Measurements from ENCODE around the gene SUCLA2. TPM values are rescaled to one million over a fixed set of nuclear protein-coding genes. Genes with fewer than 3 reads are reported as not detected.

The SUCLA2 gene
- total RNA-seq, 1 donor from 2014 or later = 41.7 TPM

DNA sequence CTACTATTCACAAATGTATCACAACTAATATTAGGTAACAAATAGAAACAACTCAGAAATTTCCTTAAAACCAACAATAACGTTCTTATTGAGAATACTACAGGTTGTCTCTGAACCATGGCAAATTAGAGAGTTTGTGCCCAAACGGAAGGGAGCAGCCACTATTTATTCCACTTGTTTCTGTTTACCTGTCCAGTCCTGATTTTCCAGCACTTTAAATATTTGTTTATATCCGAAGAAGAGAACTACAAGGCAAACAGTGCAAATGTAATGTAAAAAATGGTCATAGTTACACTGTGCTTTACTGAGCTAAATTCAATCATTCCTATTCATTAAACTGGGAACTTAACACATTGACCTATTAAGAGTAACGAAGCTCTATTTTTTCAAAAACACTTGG, 9.2 kb downstream of the SUCLA2 start:
- H3K36me3 ChIP-seq (ENCODE audit: insufficient read depth, low read length) = peaks cover 15% of the 10 kb centered on the region
- no peaks in the 10 kb centered on the region for H3K9me3 ChIP-seq (ENCODE audit: insufficient read depth, low read depth, low read length)
- H3K4me1 Mint-ChIP-seq (ENCODE audit: low read depth, unreplicated experiment) = no peaks in the 10 kb centered on the region

DNA sequence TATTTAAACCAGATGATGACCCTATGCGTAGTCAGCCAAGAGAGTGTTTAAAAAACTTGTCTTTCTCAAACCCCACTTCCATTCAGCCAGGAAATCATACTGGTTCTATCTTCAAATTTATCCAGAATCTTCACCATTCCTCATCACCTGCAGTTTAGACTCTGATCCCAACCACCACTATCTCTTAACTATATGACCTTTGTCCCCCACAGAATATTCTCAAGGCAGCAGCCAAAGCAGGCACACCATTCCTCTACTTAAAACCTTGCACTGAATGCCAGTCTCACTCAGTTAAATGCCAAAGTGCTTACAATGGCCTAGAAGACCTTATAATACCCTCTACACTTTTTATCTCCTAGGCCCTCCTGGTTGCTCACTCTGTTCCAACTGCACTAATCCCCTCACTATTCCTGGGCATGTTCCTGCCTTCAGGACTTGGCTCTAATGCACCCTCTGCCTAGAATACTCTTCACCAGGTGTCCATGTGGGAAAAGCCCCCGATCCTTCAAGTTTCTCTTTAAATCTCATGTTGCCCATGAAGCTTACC, 10.1 kb downstream of the SUCLA2 start:
- no peak overlapping the region for H3K4me2 ChIP-seq (ENCODE audit: low read length)
- no peak overlapping the region for H3K9ac ChIP-seq (ENCODE audit: low read length)
- no peak overlapping the region for H3K4me3 ChIP-seq (ENCODE audit: insufficient read depth, low read depth, low read length)
- TF ChIP-seq, protein P1, sequence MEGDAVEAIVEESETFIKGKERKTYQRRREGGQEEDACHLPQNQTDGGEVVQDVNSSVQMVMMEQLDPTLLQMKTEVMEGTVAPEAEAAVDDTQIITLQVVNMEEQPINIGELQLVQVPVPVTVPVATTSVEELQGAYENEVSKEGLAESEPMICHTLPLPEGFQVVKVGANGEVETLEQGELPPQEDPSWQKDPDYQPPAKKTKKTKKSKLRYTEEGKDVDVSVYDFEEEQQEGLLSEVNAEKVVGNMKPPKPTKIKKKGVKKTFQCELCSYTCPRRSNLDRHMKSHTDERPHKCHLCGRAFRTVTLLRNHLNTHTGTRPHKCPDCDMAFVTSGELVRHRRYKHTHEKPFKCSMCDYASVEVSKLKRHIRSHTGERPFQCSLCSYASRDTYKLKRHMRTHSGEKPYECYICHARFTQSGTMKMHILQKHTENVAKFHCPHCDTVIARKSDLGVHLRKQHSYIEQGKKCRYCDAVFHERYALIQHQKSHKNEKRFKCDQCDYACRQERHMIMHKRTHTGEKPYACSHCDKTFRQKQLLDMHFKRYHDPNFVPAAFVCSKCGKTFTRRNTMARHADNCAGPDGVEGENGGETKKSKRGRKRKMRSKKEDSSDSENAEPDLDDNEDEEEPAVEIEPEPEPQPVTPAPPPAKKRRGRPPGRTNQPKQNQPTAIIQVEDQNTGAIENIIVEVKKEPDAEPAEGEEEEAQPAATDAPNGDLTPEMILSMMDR (IDR thresholded peaks at IDR 0.05; ENCODE audit: insufficient read depth, low read depth, low read length) = no peak
- TF ChIP-seq EZH2 (IDR thresholded peaks at IDR 0.05; ENCODE audit: insufficient read depth, low read length) = no peak
- Mint-ChIP-seq H3K4me1 (ENCODE audit: low read depth, unreplicated experiment) (no peaks in the 10 kb centered on the region), H3K27ac (ENCODE audit: unreplicated experiment) (no peak overlapping the region), H3K27me3 (ENCODE audit: low read depth, unreplicated experiment) (no peaks in the 10 kb centered on the region), H3K4me3 (ENCODE audit: unreplicated experiment) (no peak overlapping the region), H3K9me3 (ENCODE audit: unreplicated experiment) (no peaks in the 10 kb centered on the region), H3K36me3 (ENCODE audit: low read depth, unreplicated experiment) (peaks cover 15% of the 10 kb centered on the region)
- peaks cover 14% of the 10 kb centered on the region for H4K20me1 ChIP-seq (ENCODE audit: insufficient read depth, low read length)
- DNase-seq (ENCODE audit: low read depth) (no peak), FAIRE-seq (no peak)
- H3K27ac ChIP-seq (ENCODE audit: low read depth, low read length) = no peak overlapping the region
- peaks cover 15% of the 10 kb centered on the region for H3K36me3 ChIP-seq (ENCODE audit: insufficient read depth, low read length)
- H3K79me2 ChIP-seq (ENCODE audit: insufficient read depth, low read length) = peaks cover 46% of the 10 kb centered on the region
- H3K4me1 ChIP-seq (ENCODE audit: insufficient read depth, low read length) = no peaks in the 10 kb centered on the region
- H2AFZ ChIP-seq (ENCODE audit: low read depth, low read length) = no peak overlapping the region
- no peaks in the 10 kb centered on the region for H3K27me3 ChIP-seq (ENCODE audit: insufficient read depth, low read length)
- no peaks in the 10 kb centered on the region for H3K9me3 ChIP-seq (ENCODE audit: insufficient read depth, low read depth, low read length)

More for the DNA sequence above, 9.2 kb downstream of the SUCLA2 start:
- no peaks in the 10 kb centered on the region for H3K27me3 ChIP-seq (ENCODE audit: insufficient read depth, low read length)
- Mint-ChIP-seq H3K27ac (ENCODE audit: unreplicated experiment) (no peak overlapping the region), H3K27me3 (ENCODE audit: low read depth, unreplicated experiment) (no peaks in the 10 kb centered on the region), H3K9me3 (ENCODE audit: unreplicated experiment) (no peaks in the 10 kb centered on the region), H3K4me3 (ENCODE audit: unreplicated experiment) (no peak overlapping the region), H3K36me3 (ENCODE audit: low read depth, unreplicated experiment) (peaks cover 10% of the 10 kb centered on the region)
- TF ChIP-seq, protein P1 (IDR thresholded peaks at IDR 0.05; ENCODE audit: insufficient read depth, low read depth, low read length) = no peak
- TF ChIP-seq EZH2 (IDR thresholded peaks at IDR 0.05; ENCODE audit: insufficient read depth, low read length) = no peak
- H2AFZ ChIP-seq (ENCODE audit: low read depth, low read length) = no peak overlapping the region
- no peak overlapping the region for H3K27ac ChIP-seq (ENCODE audit: low read depth, low read length)
- H4K20me1 ChIP-seq (ENCODE audit: insufficient read depth, low read length) = peaks cover 14% of the 10 kb centered on the region
- H3K4me2 ChIP-seq (ENCODE audit: low read length) = no peak overlapping the region
- FAIRE-seq (no peak), DNase-seq (ENCODE audit: low read depth) (no peak)
- no peak overlapping the region for H3K9ac ChIP-seq (ENCODE audit: low read length)
- no peak overlapping the region for H3K4me3 ChIP-seq (ENCODE audit: insufficient read depth, low read depth, low read length)
- H3K79me2 ChIP-seq (ENCODE audit: insufficient read depth, low read length) = peaks cover 54% of the 10 kb centered on the region
- H3K4me1 ChIP-seq (ENCODE audit: insufficient read depth, low read length) = no peaks in the 10 kb centered on the region

DNA sequence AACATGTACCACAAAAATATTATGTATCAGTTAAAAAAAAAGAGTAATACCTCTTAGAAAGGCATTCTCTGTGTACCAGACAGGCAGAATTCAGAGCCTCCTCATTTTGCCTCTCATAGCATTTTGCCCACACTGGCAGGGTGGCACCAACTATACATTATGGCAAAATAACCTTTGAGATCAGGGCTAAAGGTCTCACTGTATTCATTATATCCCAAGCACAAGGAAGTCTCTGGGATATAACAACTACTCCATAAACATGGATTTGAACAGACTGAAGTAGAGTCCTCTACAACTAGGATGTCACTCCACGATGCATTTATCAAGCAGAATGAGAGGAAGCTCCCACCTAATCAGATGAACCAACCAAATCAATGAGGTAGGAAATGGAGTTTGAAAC, 10.6 kb downstream of the SUCLA2 start:
- Mint-ChIP-seq H3K27me3 (ENCODE audit: low read depth, unreplicated experiment) (no peaks in the 10 kb centered on the region), H3K36me3 (ENCODE audit: low read depth, unreplicated experiment) (peaks cover 15% of the 10 kb centered on the region), H3K4me1 (ENCODE audit: low read depth, unreplicated experiment) (no peaks in the 10 kb centered on the region), H3K9me3 (ENCODE audit: unreplicated experiment) (no peaks in the 10 kb centered on the region), H3K4me3 (ENCODE audit: unreplicated experiment) (no peak overlapping the region), H3K27ac (ENCODE audit: unreplicated experiment) (no peak overlapping the region)
- Histone ChIP-seq H3K36me3 (ENCODE audit: insufficient read depth, low read length) (peaks cover 13% of the 10 kb centered on the region), H3K4me1 (ENCODE audit: insufficient read depth, low read length) (no peaks in the 10 kb centered on the region), H3K4me3 (ENCODE audit: insufficient read depth, low read depth, low read length) (no peak overlapping the region), H3K27ac (ENCODE audit: low read depth, low read length) (no peak overlapping the region), H4K20me1 (ENCODE audit: insufficient read depth, low read length) (peaks cover 14% of the 10 kb centered on the region), H3K4me2 (ENCODE audit: low read length) (no peak overlapping the region), H3K9ac (ENCODE audit: low read length) (no peak overlapping the region), H3K79me2 (ENCODE audit: insufficient read depth, low read length) (peaks cover 43% of the 10 kb centered on the region), H2AFZ (ENCODE audit: low read depth, low read length) (no peak overlapping the region), H3K9me3 (ENCODE audit: insufficient read depth, low read depth, low read length) (no peaks in the 10 kb centered on the region), H3K27me3 (ENCODE audit: insufficient read depth, low read length) (no peaks in the 10 kb centered on the region)
- no peak for TF ChIP-seq EZH2 (IDR thresholded peaks at IDR 0.05; ENCODE audit: insufficient read depth, low read length)
- TF ChIP-seq, protein P1 (IDR thresholded peaks at IDR 0.05; ENCODE audit: insufficient read depth, low read depth, low read length) = no peak
- no peak for DNase-seq (ENCODE audit: low read depth)
- FAIRE-seq = no peak

Data from astrocyte (in vitro differentiated cells and primary cell).